Stomach smooth muscle (tissue), 2 donors: ENCODE results near the gene CASTOR1.

Source experiments
- H3K27ac ChIP-seq: one replicate; pipeline ENCODE4 v1.7.0; 2013; ENCODE audit warnings: mild to moderate bottlenecking, low read length, inconsistent platforms
- H3K27me3 ChIP-seq, 2 donors: one replicate each; pipeline ENCODE4 v1.7.0; 2013; ENCODE audit warnings: low read length in 2 of 2; ENCODE audit not compliant: insufficient read depth in 2 of 2, control insufficient read depth in 1 of 2
- H3K36me3 ChIP-seq, 2 donors: one replicate each; pipeline ENCODE4 v1.7.0; 2013; ENCODE audit warnings: low read length in 2 of 2; ENCODE audit not compliant: control insufficient read depth in 2 of 2, insufficient read depth in 2 of 2
- H3K4me1 ChIP-seq: one replicate; pipeline ENCODE4 v1.7.0; 2013; ENCODE audit warnings: low read length; ENCODE audit not compliant: control insufficient read depth, insufficient read depth
- H3K4me3 ChIP-seq, 2 donors: one replicate each; pipeline ENCODE4 v1.7.0; 2013; ENCODE audit warnings: low read length in 2 of 2
- H3K9ac ChIP-seq, 2 donors: one replicate each; pipeline ENCODE4 v1.7.0; 2013; ENCODE audit warnings: low read length in 2 of 2, mild to moderate bottlenecking in 1 of 2
- H3K9me3 ChIP-seq, 2 donors: one replicate each; pipeline ENCODE4 v1.7.0; 2013; ENCODE audit warnings: low read length in 2 of 2; ENCODE audit not compliant: control insufficient read depth in 2 of 2
- donor health status: healthy.
- donor health status: Pancreatic carcinoma.

CASTOR1 gene

GRCh38 chr22:30282616-30283046 lies 6.7 kb downstream of the CASTOR1 start:
- Histone ChIP-seq H3K27me3 (no peaks in the 10 kb centered on the region), H3K36me3 (peaks cover 5 to 11% of the 10 kb centered on the region in 2 donors), H3K27ac (no peak overlapping the region), H3K4me1 (peaks cover 13% of the 10 kb centered on the region), H3K9me3 (no peaks in the 10 kb centered on the region), H3K9ac (no peak overlapping the region), H3K4me3 (no peak overlapping the region)

DNA sequence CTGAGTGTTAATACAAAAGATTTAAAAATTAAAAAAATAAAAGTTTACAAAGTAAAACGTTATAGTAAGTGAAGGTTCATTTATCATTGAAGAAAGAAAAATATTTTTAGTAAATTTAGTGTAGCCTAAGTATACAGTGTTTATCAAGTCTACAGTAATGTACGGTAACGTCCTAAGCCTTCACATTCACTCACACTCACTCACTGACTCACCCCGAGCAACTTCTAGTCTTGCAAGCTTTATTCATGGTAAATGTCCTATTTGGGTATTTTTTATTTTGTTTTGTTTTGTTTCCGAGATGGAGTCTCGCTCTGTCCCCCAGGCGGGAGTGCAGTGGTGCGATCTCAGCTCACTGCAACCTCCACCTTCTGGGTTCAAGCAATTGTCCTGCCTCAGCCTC lies 8.8 kb downstream of the CASTOR1 start:
- Histone ChIP-seq H3K9ac (no peak overlapping the region), H3K4me3 (no peak overlapping the region), H3K4me1 (peaks cover 8% of the 10 kb centered on the region), H3K27me3 (no peaks in the 10 kb centered on the region), H3K36me3 (peaks cover 5 to 7% of the 10 kb centered on the region in 2 donors), H3K27ac (no peak overlapping the region), H3K9me3 (no peaks in the 10 kb centered on the region)

DNA sequence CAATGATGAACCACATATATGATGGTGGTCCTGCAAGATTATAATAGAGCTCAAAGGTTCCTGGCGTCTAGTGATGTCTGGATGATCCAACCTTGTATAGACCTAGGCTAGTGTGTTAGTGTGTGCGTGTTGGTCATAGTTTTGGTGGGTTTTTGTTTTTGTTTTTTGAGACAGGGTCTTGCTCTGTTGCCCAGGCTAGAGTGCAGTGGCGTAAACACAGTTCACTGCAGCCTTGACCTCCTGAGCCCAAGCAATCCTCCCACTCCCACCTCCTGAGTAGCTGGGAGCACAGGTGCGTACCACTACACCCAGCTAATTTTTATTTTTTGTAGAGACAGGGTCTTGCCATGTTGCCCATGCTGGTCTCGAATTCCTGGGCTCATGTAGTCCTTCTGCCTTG lies 9.4 kb downstream of the CASTOR1 start:
- Histone ChIP-seq H3K36me3 (peaks cover 2 to 3% of the 10 kb centered on the region in 2 donors), H3K9me3 (no peaks in the 10 kb centered on the region), H3K4me1 (peaks cover 8% of the 10 kb centered on the region), H3K9ac (no peak overlapping the region), H3K4me3 (no peak overlapping the region), H3K27ac (no peak overlapping the region), H3K27me3 (no peaks in the 10 kb centered on the region)

- Histone ChIP-seq H3K9ac (no peak overlapping the region), H3K36me3 (no peaks in the 10 kb centered on the region), H3K4me1 (peaks cover 8% of the 10 kb centered on the region), H3K27ac (no peak overlapping the region), H3K4me3 (no peak overlapping the region), H3K9me3 (no peaks in the 10 kb centered on the region), H3K27me3 (no peaks in the 10 kb centered on the region)
These were observed 10.1 kb downstream of the CASTOR1 start for GRCh38 chr22:30279046-30279788.

DNA sequence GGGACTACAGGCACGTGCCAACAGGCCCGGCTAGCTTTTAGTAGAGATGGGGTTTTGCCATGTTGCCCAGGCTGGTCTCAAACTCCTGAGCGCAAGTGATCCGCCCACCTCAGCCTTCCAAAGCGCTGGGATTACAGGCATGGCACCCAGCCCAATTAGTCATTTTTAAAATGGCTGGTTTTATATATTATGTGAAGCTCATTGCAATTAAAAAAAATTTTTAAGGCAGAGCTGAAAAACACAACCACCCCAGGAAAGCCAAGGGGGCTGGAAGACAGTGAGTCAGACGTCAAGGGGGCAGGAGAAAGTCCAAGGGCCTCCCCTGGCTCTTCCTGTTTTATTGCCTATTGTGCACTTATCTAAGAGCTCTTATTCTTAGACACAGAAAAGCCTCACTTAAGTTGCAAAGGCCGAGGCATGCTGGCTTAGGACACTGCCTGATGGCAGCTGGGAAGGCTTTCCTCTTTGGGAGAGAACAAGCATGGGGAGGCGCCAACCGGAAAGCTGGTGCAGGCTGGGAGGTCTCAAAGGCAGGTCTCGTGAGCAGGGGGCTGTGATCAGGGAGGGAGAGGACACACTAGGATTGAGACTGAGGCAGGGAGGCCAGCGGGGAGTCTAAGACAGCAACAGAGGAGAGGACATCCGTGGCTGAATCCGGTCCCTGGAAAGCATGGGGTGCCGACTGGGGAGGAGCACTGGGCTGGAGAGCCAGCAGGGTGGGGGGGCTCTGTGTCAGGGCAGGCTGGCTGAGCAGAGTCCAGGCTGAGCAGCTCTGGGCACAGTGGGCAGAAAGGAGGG lies 11.6 kb downstream of the CASTOR1 start:
- Histone ChIP-seq H3K9ac (no peak overlapping the region), H3K4me3 (peak overlapping the region in 1 of 2 donors; percentile 15), H3K36me3 (no peaks in the 10 kb centered on the region), H3K27me3 (no peaks in the 10 kb centered on the region), H3K9me3 (no peaks in the 10 kb centered on the region), H3K27ac (no peak overlapping the region), H3K4me1 (peaks cover 8% of the 10 kb centered on the region)

DNA sequence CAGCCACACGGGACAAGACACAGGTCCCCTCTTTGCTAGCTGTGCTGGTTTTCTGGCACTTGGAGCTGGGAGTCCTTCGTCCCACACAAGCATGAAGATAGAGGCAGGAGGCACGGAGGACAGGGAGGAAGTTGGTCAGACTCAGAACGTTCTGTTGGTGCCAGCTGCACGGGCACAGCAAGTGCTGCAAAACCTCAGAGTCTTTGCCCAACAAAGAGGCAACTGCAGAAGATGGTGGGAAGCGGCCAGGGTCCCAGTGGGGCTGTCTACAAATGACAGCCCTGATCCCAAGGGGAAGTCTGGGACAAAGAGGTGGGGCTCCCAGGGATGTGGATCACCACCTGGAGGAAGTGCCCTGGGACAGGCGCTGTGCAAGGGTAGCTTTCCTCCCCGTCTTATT lies 13.3 kb downstream of the CASTOR1 start:
- Histone ChIP-seq H3K9ac (no peak overlapping the region), H3K4me1 (peaks cover 8% of the 10 kb centered on the region), H3K27ac (no peak overlapping the region), H3K9me3 (no peaks in the 10 kb centered on the region), H3K27me3 (no peaks in the 10 kb centered on the region), H3K4me3 (no peak overlapping the region), H3K36me3 (no peaks in the 10 kb centered on the region)

- no peaks in the 10 kb centered on the region for H3K27me3 ChIP-seq
- no peak overlapping the region for H3K4me3 ChIP-seq
- no peak overlapping the region for H3K9ac ChIP-seq
- H3K9me3 ChIP-seq, result no peaks in the 10 kb centered on the region
- H3K4me1 ChIP-seq, result peaks cover 8% of the 10 kb centered on the region
- H3K36me3 ChIP-seq, result no peaks in the 10 kb centered on the region
- no peak overlapping the region for H3K27ac ChIP-seq
These were observed 13.7 kb downstream of the CASTOR1 start for GRCh38 chr22:30275625-30276024.

DNA sequence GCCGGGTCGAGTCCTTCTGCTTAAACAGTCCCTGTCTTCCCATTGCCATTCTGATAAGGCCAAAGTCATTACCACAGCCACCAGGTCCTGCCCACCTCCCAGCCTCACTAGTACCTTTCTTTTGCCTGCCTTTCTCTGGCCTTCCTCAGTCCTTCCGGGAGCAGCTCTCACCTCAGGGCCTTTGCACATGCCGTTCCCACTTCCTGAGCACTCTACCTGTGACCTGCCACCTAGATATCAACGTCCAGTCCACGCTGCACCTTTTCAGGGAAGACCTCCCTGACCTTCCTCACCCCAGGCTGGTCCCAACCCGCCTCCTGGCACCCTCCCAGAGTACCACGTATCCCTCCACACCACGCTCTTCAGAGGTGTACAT lies 14.9 kb downstream of the CASTOR1 start:
- no peaks in the 10 kb centered on the region for H3K9me3 ChIP-seq
- no peaks in the 10 kb centered on the region for H3K27me3 ChIP-seq
- H3K4me3 ChIP-seq, result no peak overlapping the region
- H3K9ac ChIP-seq, result no peak overlapping the region
- H3K27ac ChIP-seq, result no peak overlapping the region
- H3K36me3 ChIP-seq, result no peaks in the 10 kb centered on the region
- peaks cover 8% of the 10 kb centered on the region for H3K4me1 ChIP-seq

GRCh38 chr22:30273711-30274436 lies 15.4 kb downstream of the CASTOR1 start:
- Histone ChIP-seq H3K9me3 (no peaks in the 10 kb centered on the region), H3K4me1 (peaks cover 8% of the 10 kb centered on the region), H3K27ac (no peak overlapping the region)

GRCh38 chr22:30272781-30273601 lies 16.3 kb downstream of the CASTOR1 start:
- H3K4me1 ChIP-seq, result peaks cover 3% of the 10 kb centered on the region
- no peaks in the 10 kb centered on the region for H3K9me3 ChIP-seq
- no peak overlapping the region for H3K4me3 ChIP-seq
- H3K9ac ChIP-seq, result no peak overlapping the region
- H3K27ac ChIP-seq, result no peak overlapping the region
- no peaks in the 10 kb centered on the region for H3K36me3 ChIP-seq
- H3K27me3 ChIP-seq, result no peaks in the 10 kb centered on the region

More at GRCh38 chr22:30273711-30274436, 15.4 kb downstream of the CASTOR1 start:
- Histone ChIP-seq H3K27me3 (no peaks in the 10 kb centered on the region), H3K4me3 (no peak overlapping the region), H3K36me3 (no peaks in the 10 kb centered on the region), H3K9ac (no peak overlapping the region)
